Lower lobe of right lung (tissue), 2 donors: ENCODE results near the gene SLC1A4. TPM values are rescaled to one million over a fixed set of nuclear protein-coding genes. Genes with fewer than 3 reads are reported as not detected.
A peak's percentile ranks its signal among the peaks of the same experiment; 100 is the strongest.

Experiments
- ATAC-seq, 2 donors: fragments of 200-7000 bp; cut with Tn5 transposase; one replicate each; pipeline ENCODE4 v1.9.1; 2020 to 2022; ENCODE audit warnings: mild to moderate bottlenecking in 2 of 2, moderate library complexity in 2 of 2
- DNase-seq: peaks from one replicate; pipeline ENCODE4 v3.0.0-alpha.2; 2020
- H3K27ac ChIP-seq: fragments of 200-600 bp; one replicate; pipeline ENCODE4 v1.8.0; 2022
- H3K27me3 ChIP-seq: fragments of 200-600 bp; one replicate; pipeline ENCODE4 v1.8.0; 2022; ENCODE audit warnings: low read depth
- H3K36me3 ChIP-seq: fragments of 200-600 bp; one replicate; pipeline ENCODE4 v1.8.0; 2022; ENCODE audit warnings: mild to moderate bottlenecking
- H3K4me1 ChIP-seq: fragments of 200-600 bp; one replicate; pipeline ENCODE4 v1.8.0; 2022
- H3K4me3 ChIP-seq: fragments of 200-600 bp; one replicate; pipeline ENCODE4 v1.8.0; 2022; ENCODE audit warnings: mild to moderate bottlenecking
- H3K9me3 ChIP-seq: fragments of 200-600 bp; one replicate; pipeline ENCODE4 v1.8.0; 2022
- intact Hi-C: fragments of 100-400 bp; cut with DNase I; formaldehyde crosslinking; loops from one replicate; pipeline ENCODE4 v1.11.0; 2022
- total RNA-seq: library from RNA; stranded (reverse); fragmentation: NEBNext Ultra II Directional; extraction: Animal tissue kit (Norgen Biotek cat#: 25700); gene quantifications from one replicate; pipeline ENCODE4 v1.2.1, GENCODE V29; 2021
- TF ChIP-seq, protein P1 (sequence below): fragments of 200-600 bp; IDR thresholded peaks from one replicate; pipeline ENCODE4 v1.8.0; 2022; ENCODE audit warnings: antibody characterized with exemption, mild to moderate bottlenecking
- donor health status: DM: no; HTN: yes; CAD: no; lungs with severe emphysema.

The SLC1A4 gene
- total RNA-seq, 1 donor from 2014 or later: 9.7 TPM

DNA sequence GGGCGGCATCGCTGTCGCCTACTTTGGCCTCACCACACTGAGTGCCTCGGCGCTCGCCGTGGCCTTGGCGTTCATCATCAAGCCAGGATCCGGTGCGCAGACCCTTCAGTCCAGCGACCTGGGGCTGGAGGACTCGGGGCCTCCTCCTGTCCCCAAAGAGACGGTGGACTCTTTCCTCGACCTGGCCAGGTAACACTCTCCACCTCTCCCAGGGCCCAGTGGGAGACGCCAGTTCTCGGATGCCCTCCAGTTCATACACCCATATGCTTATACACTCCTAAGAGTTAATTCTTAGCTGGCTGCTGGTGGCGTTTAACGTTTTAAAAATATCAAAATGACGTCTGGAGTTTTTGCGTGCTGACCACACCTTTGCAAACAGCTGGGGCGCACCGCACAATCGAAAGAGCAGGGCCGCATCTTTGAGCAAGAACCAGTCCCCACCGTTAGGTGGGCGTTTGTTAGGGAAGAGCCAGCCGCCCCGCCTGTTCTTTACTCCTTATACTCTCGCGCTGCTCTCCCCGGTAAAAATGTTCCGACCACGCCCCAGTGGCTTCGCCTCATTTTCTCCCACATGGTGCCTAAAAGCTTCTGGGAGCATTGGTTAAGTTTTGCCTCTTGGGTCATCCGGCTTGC, 899 bp downstream of the SLC1A4 start:
- DNase-seq (no peak), ATAC-seq (no peak)
- H3K27ac ChIP-seq: peak overlapping the region; percentile 90
- H3K9me3 ChIP-seq: no peaks in the 10 kb centered on the region
- peaks cover 14% of the 10 kb centered on the region for H3K4me1 ChIP-seq
- no peaks in the 10 kb centered on the region for H3K27me3 ChIP-seq
- no peaks in the 10 kb centered on the region for H3K36me3 ChIP-seq
- intact Hi-C loops: no loop called here
- TF ChIP-seq, protein P1, sequence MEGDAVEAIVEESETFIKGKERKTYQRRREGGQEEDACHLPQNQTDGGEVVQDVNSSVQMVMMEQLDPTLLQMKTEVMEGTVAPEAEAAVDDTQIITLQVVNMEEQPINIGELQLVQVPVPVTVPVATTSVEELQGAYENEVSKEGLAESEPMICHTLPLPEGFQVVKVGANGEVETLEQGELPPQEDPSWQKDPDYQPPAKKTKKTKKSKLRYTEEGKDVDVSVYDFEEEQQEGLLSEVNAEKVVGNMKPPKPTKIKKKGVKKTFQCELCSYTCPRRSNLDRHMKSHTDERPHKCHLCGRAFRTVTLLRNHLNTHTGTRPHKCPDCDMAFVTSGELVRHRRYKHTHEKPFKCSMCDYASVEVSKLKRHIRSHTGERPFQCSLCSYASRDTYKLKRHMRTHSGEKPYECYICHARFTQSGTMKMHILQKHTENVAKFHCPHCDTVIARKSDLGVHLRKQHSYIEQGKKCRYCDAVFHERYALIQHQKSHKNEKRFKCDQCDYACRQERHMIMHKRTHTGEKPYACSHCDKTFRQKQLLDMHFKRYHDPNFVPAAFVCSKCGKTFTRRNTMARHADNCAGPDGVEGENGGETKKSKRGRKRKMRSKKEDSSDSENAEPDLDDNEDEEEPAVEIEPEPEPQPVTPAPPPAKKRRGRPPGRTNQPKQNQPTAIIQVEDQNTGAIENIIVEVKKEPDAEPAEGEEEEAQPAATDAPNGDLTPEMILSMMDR: no peak
- peak overlapping the region; percentile 82 for H3K4me3 ChIP-seq

DNA sequence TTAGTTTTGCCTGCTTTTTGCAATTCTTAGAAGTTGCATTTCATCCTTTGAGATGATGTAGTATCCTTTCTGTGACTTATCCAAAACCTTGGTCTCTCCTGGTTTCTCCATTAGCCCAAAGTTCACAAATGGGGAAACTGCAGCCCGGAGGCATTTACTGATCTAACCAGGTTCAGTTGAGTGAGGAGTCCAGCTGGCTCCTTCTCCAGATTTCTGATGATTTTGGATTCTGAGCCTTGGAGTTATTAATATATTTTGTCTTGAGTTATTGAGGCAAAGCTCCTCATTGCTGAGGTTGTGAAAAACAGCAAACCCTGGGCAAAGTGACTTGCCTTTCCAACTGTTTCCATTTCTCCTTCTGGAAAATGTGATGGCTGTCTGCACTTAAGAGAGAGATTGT, 1.7 kb downstream of the SLC1A4 start:
- peak overlapping the region; percentile 82 for H3K4me3 ChIP-seq
- H3K4me1 ChIP-seq: peaks cover 14% of the 10 kb centered on the region
- H3K27me3 ChIP-seq: no peaks in the 10 kb centered on the region
- TF ChIP-seq, protein P1: no peak
- ATAC-seq (no peak), DNase-seq (no peak)
- no peaks in the 10 kb centered on the region for H3K9me3 ChIP-seq
- intact Hi-C loops: no loop called here
- H3K27ac ChIP-seq: no peak overlapping the region
- no peaks in the 10 kb centered on the region for H3K36me3 ChIP-seq

DNA sequence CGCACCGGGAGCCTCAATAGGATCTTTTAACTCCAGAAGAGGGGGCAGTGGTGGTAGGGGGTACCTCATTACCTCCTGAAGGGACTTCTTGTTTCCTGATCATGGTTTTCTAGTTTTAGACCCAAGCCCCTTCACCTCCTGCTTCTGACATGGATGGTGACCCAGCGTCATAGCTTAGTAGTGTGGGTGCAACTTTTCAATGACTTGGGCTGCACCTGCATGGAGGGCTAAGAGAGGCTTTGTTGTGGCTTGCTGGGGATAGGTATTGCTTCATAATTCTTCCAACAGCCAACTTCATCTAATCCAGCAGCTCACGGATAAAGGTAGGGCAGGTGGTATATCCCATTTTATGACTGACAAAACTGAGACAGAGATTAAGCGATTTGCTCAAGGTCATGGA, 3.0 kb downstream of the SLC1A4 start:
- Histone ChIP-seq H3K27ac (no peak overlapping the region), H3K36me3 (no peaks in the 10 kb centered on the region), H3K4me1 (peaks cover 14% of the 10 kb centered on the region), H3K4me3 (no peak overlapping the region), H3K9me3 (no peaks in the 10 kb centered on the region), H3K27me3 (no peaks in the 10 kb centered on the region)
- DNase-seq (no peak), ATAC-seq (no peak)
- TF ChIP-seq, protein P1: no peak
- intact Hi-C loops: no loop called here

DNA sequence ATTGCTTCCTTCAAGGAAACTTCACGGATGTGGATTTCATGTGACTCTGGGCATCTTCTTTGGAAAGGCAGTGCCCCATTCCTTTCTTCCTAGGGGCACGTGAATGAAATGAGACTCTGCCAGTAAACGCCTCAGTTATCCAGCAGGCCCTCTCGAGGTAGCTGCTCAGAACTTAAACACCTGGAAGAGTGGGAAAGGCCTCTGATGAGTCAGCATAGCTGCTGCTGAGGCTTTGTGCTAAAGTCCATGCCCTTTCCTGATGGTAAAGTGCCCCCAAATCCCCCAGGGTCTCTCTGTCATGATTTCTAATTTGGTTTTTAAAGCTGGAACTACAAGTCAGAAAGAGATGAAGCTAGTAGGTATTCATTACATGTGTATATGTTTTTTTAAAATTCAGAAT, 3.8 kb downstream of the SLC1A4 start:
- DNase-seq (no peak), ATAC-seq (no peak)
- Histone ChIP-seq H3K4me3 (no peak overlapping the region), H3K27me3 (no peaks in the 10 kb centered on the region), H3K36me3 (no peaks in the 10 kb centered on the region), H3K27ac (no peak overlapping the region), H3K9me3 (no peaks in the 10 kb centered on the region), H3K4me1 (peaks cover 14% of the 10 kb centered on the region)
- TF ChIP-seq, protein P1: no peak
- intact Hi-C loops: no loop called here

DNA sequence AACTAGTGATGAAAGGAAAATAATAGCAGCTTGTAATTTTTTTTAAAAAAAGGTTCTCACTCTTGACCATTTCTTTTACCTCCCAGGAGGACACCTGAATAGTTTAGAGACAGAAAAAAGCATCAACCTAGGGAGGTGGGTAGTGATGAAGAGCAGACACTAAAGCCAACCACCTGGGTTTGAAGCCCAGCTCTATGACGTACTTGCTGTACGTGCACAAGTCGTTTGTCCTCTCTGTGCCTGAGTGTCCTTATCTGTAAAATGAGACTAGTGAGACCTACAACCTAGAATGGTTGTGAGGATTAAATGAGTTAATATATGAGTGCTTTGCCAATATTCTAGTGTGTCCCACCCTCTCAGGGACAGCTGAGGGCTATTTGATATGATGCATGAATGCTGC, 5.8 kb downstream of the SLC1A4 start:
- DNase-seq: no peak
- intact Hi-C loops: no loop called here
- Histone ChIP-seq H3K4me3 (no peak overlapping the region), H3K27me3 (no peaks in the 10 kb centered on the region), H3K36me3 (no peaks in the 10 kb centered on the region), H3K27ac (no peak overlapping the region), H3K4me1 (peaks cover 17% of the 10 kb centered on the region), H3K9me3 (no peaks in the 10 kb centered on the region)
- TF ChIP-seq, protein P1: no peak
- no peak for ATAC-seq
